Measurements from ENCODE around the gene MAP2K4.

GRCh38 chr17:12064395-12064794 is 43.7 kb downstream of the MAP2K4 start:
- TF ChIP-seq CTCF (IDR thresholded peaks at IDR 0.05 in 8 of 11, conservative IDR thresholded peaks at IDR 0.05 in 3 of 11), result no peak
- no peak for TF ChIP-seq POLR2A (IDR thresholded peaks at IDR 0.05)
- no peak for TF ChIP-seq POLR2AphosphoS5 (IDR thresholded peaks at IDR 0.05)

All from spleen (tissue), 7 donors.